Ishikawa (cell line): ENCODE results near the gene BCL2L13.

ENCODE experiments used
- CEBPB ChIP-seq: IDR thresholded peaks from 2 replicates; pipeline ENCODE4 v1.6.1; 2012
- CREB1 ChIP-seq: IDR thresholded peaks from 2 replicates; pipeline ENCODE4 v1.6.1; 2012; ENCODE audit warnings: low read depth
- EGR1 ChIP-seq: IDR thresholded peaks from 2 replicates; pipeline ENCODE4 v1.6.1; 2012
- EP300 ChIP-seq: IDR thresholded peaks from 2 replicates; pipeline ENCODE4 v1.6.1; 2012; ENCODE audit warnings: borderline replicate concordance
- FOXM1 ChIP-seq: IDR thresholded peaks from 2 replicates; pipeline ENCODE4 v1.6.1; 2012; ENCODE audit warnings: low read depth, borderline replicate concordance
- MAX ChIP-seq: IDR thresholded peaks from 2 replicates; pipeline ENCODE4 v1.6.1; 2012
- NFIC ChIP-seq: IDR thresholded peaks from 2 replicates; pipeline ENCODE4 v1.6.1; 2012
- RAD21 ChIP-seq: IDR thresholded peaks from 2 replicates; pipeline ENCODE4 v1.6.1; 2012; ENCODE audit warnings: low read depth
- REST ChIP-seq: IDR thresholded peaks from 2 replicates; pipeline ENCODE4 v1.6.1; 2012; ENCODE audit warnings: low read depth, mild to moderate bottlenecking
- TAF1 ChIP-seq: IDR thresholded peaks from 2 replicates; pipeline ENCODE4 v1.6.1; 2012; ENCODE audit warnings: low read depth, mild to moderate bottlenecking
- TCF12 ChIP-seq: IDR thresholded peaks from 2 replicates; pipeline ENCODE4 v1.6.1; 2012; ENCODE audit warnings: low read depth
- TEAD4 ChIP-seq: IDR thresholded peaks from 2 replicates; pipeline ENCODE4 v1.6.1; 2012
- USF1 ChIP-seq: IDR thresholded peaks from 2 replicates; pipeline ENCODE4 v1.6.1; 2012
- YY1 ChIP-seq: IDR thresholded peaks from 2 replicates; pipeline ENCODE4 v1.6.1; 2012; ENCODE audit warnings: low read depth
- ZBTB7A ChIP-seq: IDR thresholded peaks from 2 replicates; pipeline ENCODE4 v1.6.1; 2012; ENCODE audit warnings: low read depth

Gene BCL2L13

GRCh38 chr22:17674152-17674551 is 35.6 kb downstream of the BCL2L13 start:
- TF ChIP-seq NFIC (no peak), EGR1 (no peak), YY1 (no peak), TCF12 (no peak), REST (no peak), TAF1 (no peak), ZBTB7A (no peak), FOXM1 (no peak), USF1 (no peak), CREB1 (no peak), RAD21 (no peak), EP300 (no peak), MAX (no peak)

GRCh38 chr22:17675584-17675983 is 37.0 kb downstream of the BCL2L13 start:
- TF ChIP-seq EGR1: no peak

- no peak for TF ChIP-seq EGR1
- TF ChIP-seq CREB1: no peak
- no peak for TF ChIP-seq TAF1
- TF ChIP-seq CEBPB: no peak
- TF ChIP-seq TEAD4: no peak
- TF ChIP-seq FOXM1: no peak
- no peak for TF ChIP-seq REST
- no peak for TF ChIP-seq RAD21
- TF ChIP-seq TCF12: no peak
- no peak for TF ChIP-seq USF1
- no peak for TF ChIP-seq EP300
- TF ChIP-seq NFIC: no peak
- TF ChIP-seq YY1: no peak
- TF ChIP-seq MAX: no peak
- TF ChIP-seq ZBTB7A: no peak
Observed at GRCh38 chr22:17678817-17679385, 40.3 kb downstream of the BCL2L13 start.

- TF ChIP-seq USF1 (no peak), ZBTB7A (no peak), TCF12 (no peak), YY1 (no peak)
Observed at GRCh38 chr22:17684245-17684644, 45.7 kb downstream of the BCL2L13 start.

- TF ChIP-seq RAD21 (no peak), EP300 (no peak), CREB1 (no peak), CEBPB (no peak), REST (no peak), ZBTB7A (no peak), NFIC (no peak), TAF1 (no peak), MAX (no peak), TEAD4 (no peak), YY1 (no peak), FOXM1 (no peak)
Observed at GRCh38 chr22:17692841-17693240, 54.3 kb downstream of the BCL2L13 start.
